DMS153 treated with DMSO at 0.1 percent for 48 hours (cell line): Measurements from ENCODE around the gene UFSP2.

ENCODE experiments used
- DNase-seq: peaks from one replicate; lab custom pipeline; 2025; ENCODE audit not compliant: unreplicated experiment; lab: John Stamatoyannopoulos, UW

Gene UFSP2

DNA sequence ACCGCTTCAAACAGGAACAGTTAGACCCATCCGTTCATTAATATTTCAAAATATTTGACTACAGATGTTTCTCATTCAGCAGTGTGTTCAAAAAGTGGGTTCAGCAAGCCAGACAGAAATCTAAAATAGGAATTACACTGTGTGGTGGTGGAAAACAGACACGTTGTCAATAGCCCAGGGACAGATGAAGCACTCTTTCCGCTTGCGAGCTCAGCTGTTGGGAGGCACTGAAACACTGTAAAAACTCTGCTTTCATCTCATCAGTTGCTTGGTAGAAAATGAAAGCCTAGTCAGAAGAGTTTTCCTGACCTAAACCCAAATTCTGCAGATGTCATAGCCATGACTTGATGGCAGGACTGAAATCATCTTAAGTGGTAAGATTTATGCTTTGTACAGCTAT is 68.6 kb downstream of the UFSP2 start:
- DNase-seq = no peak

- no peak for DNase-seq
Measured at GRCh38 chr4:185352741-185353140, 73.0 kb downstream of the UFSP2 start.

GRCh38 chr4:185352202-185352601 is 73.6 kb downstream of the UFSP2 start:
- DNase-seq = no peak

- no peak for DNase-seq
Measured at GRCh38 chr4:185351691-185352090, 74.1 kb downstream of the UFSP2 start.
